ENCODE data around the gene CCDC50.

CCDC50 gene

DNA sequence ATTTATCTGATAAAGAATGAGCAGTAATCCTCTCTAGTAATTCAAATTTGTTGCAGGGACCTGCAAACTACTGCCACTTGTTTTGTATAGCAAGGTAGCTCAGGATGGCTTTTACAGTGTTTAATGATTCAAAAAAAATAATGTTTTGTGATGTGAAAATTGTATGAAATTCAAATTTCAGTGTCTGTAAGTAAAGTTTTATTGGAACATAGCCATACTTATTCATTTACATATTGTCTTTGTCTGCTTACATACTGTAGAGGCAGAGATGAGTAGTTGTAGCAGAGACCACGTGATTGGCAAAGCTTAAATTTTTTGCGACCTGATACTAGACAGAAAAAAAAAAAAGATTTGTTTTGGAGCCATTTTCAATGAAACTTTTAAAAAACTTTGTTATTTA, 7.6 kb downstream of the CCDC50 start:
- no peaks in the 10 kb centered on the region for H4K20me1 ChIP-seq (ENCODE audit: insufficient read depth, low read length)
- H3K4me2 ChIP-seq (ENCODE audit: insufficient read depth, low read length): no peak overlapping the region
- H2AFZ ChIP-seq (ENCODE audit: low read depth, low read length): no peak overlapping the region
- no peak for TF ChIP-seq EZH2 (IDR thresholded peaks at IDR 0.05; ENCODE audit: borderline replicate concordance, low read depth, low read length, severe bottlenecking)
- TF ChIP-seq CTCF (IDR thresholded peaks at IDR 0.05; ENCODE audit: borderline replicate concordance, extremely low read depth, low read length, poor library complexity, severe bottlenecking): no peak
- H3K9me3 ChIP-seq (ENCODE audit: insufficient read depth, low read length, severe bottlenecking): no peaks in the 10 kb centered on the region
- no peaks in the 10 kb centered on the region for H3K27me3 ChIP-seq (ENCODE audit: insufficient read depth, low read length, poor library complexity)
- H3K27ac ChIP-seq (ENCODE audit: low read length): no peak overlapping the region
- DNase-seq (no peak), ATAC-seq (ENCODE audit: insufficient read depth, low read depth) (no peak)
- H3K4me3 ChIP-seq (ENCODE audit: low read depth in 1 of 2, low read length in 2 of 2): no peak overlapping the region
- no peak overlapping the region for H3K9ac ChIP-seq (ENCODE audit: low read depth, low read length)
- H3K4me1 ChIP-seq (ENCODE audit: insufficient read depth, low read length): no peaks in the 10 kb centered on the region
- no peaks in the 10 kb centered on the region for H3K36me3 ChIP-seq (ENCODE audit: insufficient read depth, low read length)
- H3K79me2 ChIP-seq (ENCODE audit: insufficient read depth, low read length): no peaks in the 10 kb centered on the region

DNA sequence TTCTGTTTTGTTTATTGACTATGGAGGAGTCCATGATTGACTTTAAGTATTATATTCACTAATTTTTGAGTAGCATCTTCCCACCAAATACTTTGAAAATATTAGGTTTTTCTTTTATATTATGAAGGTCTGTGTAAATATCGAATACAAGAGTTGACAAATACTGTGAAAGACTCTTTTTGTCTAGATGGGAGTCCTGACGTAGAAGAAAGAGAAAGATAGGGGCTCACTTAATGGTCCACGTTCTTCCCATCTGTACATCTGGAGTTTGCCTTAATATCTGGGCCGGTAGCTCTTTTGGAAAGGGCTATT, 8.9 kb downstream of the CCDC50 start:
- no peak overlapping the region for H3K4me3 ChIP-seq (ENCODE audit: low read depth in 1 of 2, low read length in 2 of 2)
- H3K79me2 ChIP-seq (ENCODE audit: insufficient read depth, low read length): no peaks in the 10 kb centered on the region
- no peak overlapping the region for H3K9ac ChIP-seq (ENCODE audit: low read depth, low read length)
- no peak overlapping the region for H3K27ac ChIP-seq (ENCODE audit: low read length)
- no peaks in the 10 kb centered on the region for H3K4me1 ChIP-seq (ENCODE audit: insufficient read depth, low read length)
- TF ChIP-seq CTCF (IDR thresholded peaks at IDR 0.05; ENCODE audit: borderline replicate concordance, extremely low read depth, low read length, poor library complexity, severe bottlenecking) (no peak), EZH2 (IDR thresholded peaks at IDR 0.05; ENCODE audit: borderline replicate concordance, low read depth, low read length, severe bottlenecking) (no peak)
- H3K27me3 ChIP-seq (ENCODE audit: insufficient read depth, low read length, poor library complexity): no peaks in the 10 kb centered on the region
- no peaks in the 10 kb centered on the region for H4K20me1 ChIP-seq (ENCODE audit: insufficient read depth, low read length)
- no peak for DNase-seq
- no peak overlapping the region for H2AFZ ChIP-seq (ENCODE audit: low read depth, low read length)
- ATAC-seq (ENCODE audit: insufficient read depth, low read depth): no peak
- H3K9me3 ChIP-seq (ENCODE audit: insufficient read depth, low read length, severe bottlenecking): no peaks in the 10 kb centered on the region
- no peaks in the 10 kb centered on the region for H3K36me3 ChIP-seq (ENCODE audit: insufficient read depth, low read length)
- no peak overlapping the region for H3K4me2 ChIP-seq (ENCODE audit: insufficient read depth, low read length)

GRCh38 chr3:191339316-191339917, 10.2 kb downstream of the CCDC50 start:
- no peaks in the 10 kb centered on the region for H3K36me3 ChIP-seq (ENCODE audit: insufficient read depth, low read length)
- TF ChIP-seq CTCF (IDR thresholded peaks at IDR 0.05; ENCODE audit: borderline replicate concordance, extremely low read depth, low read length, poor library complexity, severe bottlenecking) (no peak), EZH2 (IDR thresholded peaks at IDR 0.05; ENCODE audit: borderline replicate concordance, low read depth, low read length, severe bottlenecking) (no peak)
- no peaks in the 10 kb centered on the region for H3K27me3 ChIP-seq (ENCODE audit: insufficient read depth, low read length, poor library complexity)
- H3K27ac ChIP-seq (ENCODE audit: low read length): no peak overlapping the region
- H3K4me1 ChIP-seq (ENCODE audit: insufficient read depth, low read length): no peaks in the 10 kb centered on the region
- H3K4me3 ChIP-seq (ENCODE audit: low read depth in 1 of 2, low read length in 2 of 2): no peak overlapping the region
- H3K9me3 ChIP-seq (ENCODE audit: insufficient read depth, low read length, severe bottlenecking): no peaks in the 10 kb centered on the region
- ATAC-seq (ENCODE audit: insufficient read depth, low read depth): no peak
- no peaks in the 10 kb centered on the region for H3K79me2 ChIP-seq (ENCODE audit: insufficient read depth, low read length)
- DNase-seq: no peak
- H3K4me2 ChIP-seq (ENCODE audit: insufficient read depth, low read length): no peak overlapping the region
- no peak overlapping the region for H3K9ac ChIP-seq (ENCODE audit: low read depth, low read length)
- no peaks in the 10 kb centered on the region for H4K20me1 ChIP-seq (ENCODE audit: insufficient read depth, low read length)
- no peak overlapping the region for H2AFZ ChIP-seq (ENCODE audit: low read depth, low read length)

DNA sequence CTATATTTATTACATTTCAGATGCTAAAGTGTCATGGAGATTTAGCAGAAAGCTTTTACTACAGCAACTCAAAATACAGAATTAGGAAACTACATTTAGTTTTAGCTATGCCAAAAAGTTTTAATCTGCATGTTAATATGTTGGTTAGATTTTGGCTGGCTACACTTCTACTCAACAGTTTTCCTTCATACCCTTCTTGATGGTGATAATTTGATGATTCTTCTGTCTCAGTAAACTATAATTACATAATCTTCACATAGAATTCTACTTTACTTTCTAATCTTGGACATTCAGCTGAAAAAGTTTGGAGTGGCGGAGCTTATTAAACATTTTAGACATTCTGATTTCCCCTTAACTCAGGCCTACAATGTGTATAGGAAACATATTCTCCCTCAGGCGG, 11.2 kb downstream of the CCDC50 start:
- Histone ChIP-seq H4K20me1 (ENCODE audit: insufficient read depth, low read length) (no peaks in the 10 kb centered on the region), H3K36me3 (ENCODE audit: insufficient read depth, low read length) (no peaks in the 10 kb centered on the region), H3K4me2 (ENCODE audit: insufficient read depth, low read length) (no peak overlapping the region), H2AFZ (ENCODE audit: low read depth, low read length) (no peak overlapping the region), H3K27me3 (ENCODE audit: insufficient read depth, low read length, poor library complexity) (no peaks in the 10 kb centered on the region), H3K4me1 (ENCODE audit: insufficient read depth, low read length) (no peaks in the 10 kb centered on the region), H3K9ac (ENCODE audit: low read depth, low read length) (no peak overlapping the region), H3K27ac (ENCODE audit: low read length) (no peak overlapping the region), H3K79me2 (ENCODE audit: insufficient read depth, low read length) (no peaks in the 10 kb centered on the region), H3K9me3 (ENCODE audit: insufficient read depth, low read length, severe bottlenecking) (no peaks in the 10 kb centered on the region), H3K4me3 (ENCODE audit: low read depth in 1 of 2, low read length in 2 of 2) (no peak overlapping the region)
- no peak for TF ChIP-seq CTCF (IDR thresholded peaks at IDR 0.05; ENCODE audit: borderline replicate concordance, extremely low read depth, low read length, poor library complexity, severe bottlenecking)
- TF ChIP-seq EZH2 (IDR thresholded peaks at IDR 0.05; ENCODE audit: borderline replicate concordance, low read depth, low read length, severe bottlenecking): no peak
- ATAC-seq (ENCODE audit: insufficient read depth, low read depth) (no peak), DNase-seq (no peak)
